Activated CD8-positive, alpha-beta T cell treated with anti-CD3 and anti-CD28 coated beads, Interleukin-2, amount 10 ng/mL, durations not matched to agents 7 days and 5 days (primary cell): Measurements from ENCODE around the gene CERS6. TPM values are rescaled to one million over a fixed set of nuclear protein-coding genes. Genes with fewer than 3 reads are reported as not detected.
"Not testable (repeated sequence)": the region's sequence is repeated elsewhere in the genome, so short reads cannot be mapped to it uniquely, and the experiment has no call there.

Experiments
- ATAC-seq: fragments of 150-1000 bp; cut with Tn5 transposase; one replicate; pipeline ENCODE4 v1.10.0; 2021; ENCODE audit warnings: moderate library complexity
- CTCF ChIA-PET: fragments of 350-600 bp; sonication (Branson Sonifier 250); formaldehyde crosslinking; loops from one replicate; lab custom pipeline; 2021; ENCODE audit warnings: antibody characterized with exemption; lab: Charles Lee
- POLR2A ChIA-PET: fragments of 350-600 bp; sonication (Branson Sonifier 250); formaldehyde crosslinking; loops from one replicate; lab custom pipeline; 2021; ENCODE audit warnings: antibody characterized with exemption; lab: Charles Lee
- DNase-seq: peaks from one replicate; pipeline ENCODE4 v3.0.0-alpha.2; 2020
- H3K27ac Mint-ChIP-seq: one replicate; pipeline ENCODE4 v1.8.0; 2021; ENCODE audit warnings: mild to moderate bottlenecking, mixed read lengths
- H3K27me3 Mint-ChIP-seq: one replicate; pipeline ENCODE4 v1.8.0; 2021; ENCODE audit warnings: low read depth, mixed read lengths
- H3K36me3 Mint-ChIP-seq: one replicate; pipeline ENCODE4 v1.8.0; 2021; ENCODE audit warnings: low read depth, mixed read lengths
- H3K4me1 Mint-ChIP-seq: one replicate; pipeline ENCODE4 v1.8.0; 2021; ENCODE audit warnings: low read depth, mixed read lengths
- H3K4me3 Mint-ChIP-seq: one replicate; pipeline ENCODE4 v1.8.0; 2021; ENCODE audit warnings: mild to moderate bottlenecking, mixed read lengths
- H3K9me3 Mint-ChIP-seq: one replicate; pipeline ENCODE4 v1.8.0; 2022; ENCODE audit warnings: mixed read lengths; ENCODE audit not compliant: insufficient read depth
- total RNA-seq, 2 experiments: library from RNA; stranded (reverse); gene quantifications; one replicate each; pipeline ENCODE4 v1.2.3, GENCODE V29; 2021

Gene CERS6, protein sequence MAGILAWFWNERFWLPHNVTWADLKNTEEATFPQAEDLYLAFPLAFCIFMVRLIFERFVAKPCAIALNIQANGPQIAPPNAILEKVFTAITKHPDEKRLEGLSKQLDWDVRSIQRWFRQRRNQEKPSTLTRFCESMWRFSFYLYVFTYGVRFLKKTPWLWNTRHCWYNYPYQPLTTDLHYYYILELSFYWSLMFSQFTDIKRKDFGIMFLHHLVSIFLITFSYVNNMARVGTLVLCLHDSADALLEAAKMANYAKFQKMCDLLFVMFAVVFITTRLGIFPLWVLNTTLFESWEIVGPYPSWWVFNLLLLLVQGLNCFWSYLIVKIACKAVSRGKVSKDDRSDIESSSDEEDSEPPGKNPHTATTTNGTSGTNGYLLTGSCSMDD
- 10 to 100 TPM; 13.1 to 14.5 TPM for total RNA-seq

DNA sequence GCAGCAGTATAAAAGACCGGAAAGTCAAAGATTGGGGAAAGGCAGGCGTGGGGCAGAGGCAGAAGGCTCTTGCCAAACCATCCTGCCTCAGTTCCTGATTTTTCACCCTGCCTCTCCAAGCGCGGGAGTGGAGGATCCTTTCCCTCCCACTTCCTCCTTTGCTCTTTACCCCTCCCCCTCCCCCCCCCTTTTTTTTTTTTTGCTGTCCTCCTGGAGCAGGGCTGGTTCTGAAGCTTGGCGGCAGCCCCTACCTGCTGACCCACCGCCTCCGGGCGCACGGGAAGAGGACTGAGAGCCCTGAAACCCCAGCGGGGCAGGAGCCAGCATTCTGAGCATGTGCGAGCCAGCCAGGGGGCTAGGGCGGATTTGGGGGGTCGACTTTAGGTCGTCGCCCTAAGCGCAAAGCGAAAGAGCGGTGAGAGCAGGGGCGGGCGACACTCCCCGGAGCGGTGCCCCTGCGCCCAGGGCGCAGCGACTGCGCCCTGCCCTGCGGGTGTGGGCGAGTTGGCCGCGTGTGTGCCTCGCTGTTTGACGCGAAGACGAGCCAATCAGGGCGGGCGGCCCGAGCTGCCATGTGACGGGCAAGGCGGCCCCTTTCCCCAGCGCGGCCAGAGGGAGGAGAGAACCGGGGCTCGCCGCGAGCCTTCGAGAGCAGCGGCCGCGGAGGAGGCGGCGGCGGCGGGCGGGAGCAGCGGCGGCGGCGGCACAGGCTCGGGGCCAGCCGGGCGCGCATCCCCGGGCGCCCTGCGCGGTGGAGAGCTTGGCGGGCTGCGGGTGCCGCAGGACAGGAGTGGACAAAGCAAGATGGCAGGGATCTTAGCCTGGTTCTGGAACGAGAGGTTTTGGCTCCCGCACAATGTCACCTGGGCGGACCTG lies at the start of gene CERS6:
Gene CERS6, plus strand, starts transcription at position 628 of the 876 bp plus-strand sequence. Its CDS starts 177 bp downstream, at position 805.
- ATAC-seq (peak; percentile 97), DNase-seq (peak; percentile 91)
- peak within 1 kb of the TSS; percentile 83 for H3K27ac Mint-ChIP-seq
- H3K4me1 Mint-ChIP-seq, result peaks cover 33% of the 10 kb centered on the region
- H3K27me3 Mint-ChIP-seq, result no peaks in the 10 kb centered on the region
- H3K36me3 Mint-ChIP-seq, result peaks cover 4% of the 10 kb centered on the region
- ChIA-PET POLR2A (interaction anchor here (0.7 to 1.2 kb wide), 4 partner anchors 26 to 127 kb away, joined by 3 to 5 read pairs (median 3); no protein-coding TSS in a partner anchor), CTCF (interaction anchor here (1.1 to 1.5 kb wide), 2 partner anchors 26 to 217 kb away, joined by 3 read pairs; no protein-coding TSS in a partner anchor)
- H3K9me3 Mint-ChIP-seq, result no peaks in the 10 kb centered on the region
- H3K4me3 Mint-ChIP-seq, result no peak within 1 kb of the TSS

DNA sequence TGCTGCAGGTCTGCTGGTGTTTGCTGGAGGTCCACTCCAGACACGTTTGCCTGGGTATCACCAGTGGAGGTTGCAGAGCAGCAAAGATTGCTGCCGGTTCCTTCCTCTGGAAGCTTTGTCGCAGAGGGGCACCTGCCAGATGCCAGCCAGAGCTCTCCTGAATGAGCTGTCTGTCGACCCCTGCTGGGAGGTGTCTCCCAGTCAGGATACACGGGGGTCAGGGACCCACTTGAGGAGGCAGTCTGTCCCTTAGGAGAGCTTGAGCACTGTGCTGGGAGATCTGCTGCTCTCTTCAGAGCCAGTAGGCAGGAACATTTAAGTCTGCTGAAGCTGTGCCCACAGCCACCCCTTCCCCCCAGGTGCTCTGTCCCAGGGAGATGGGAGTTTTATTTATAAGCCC lies 43.8 kb upstream of the CERS6 start:
- H3K4me3 Mint-ChIP-seq, H3K36me3 Mint-ChIP-seq, H3K4me1 Mint-ChIP-seq, H3K27me3 Mint-ChIP-seq, H3K27ac Mint-ChIP-seq, ATAC-seq, DNase-seq, POLR2A ChIA-PET, CTCF ChIA-PET: not testable (repeated sequence)
- H3K9me3 Mint-ChIP-seq, result peaks cover 21% of the 10 kb centered on the region

DNA sequence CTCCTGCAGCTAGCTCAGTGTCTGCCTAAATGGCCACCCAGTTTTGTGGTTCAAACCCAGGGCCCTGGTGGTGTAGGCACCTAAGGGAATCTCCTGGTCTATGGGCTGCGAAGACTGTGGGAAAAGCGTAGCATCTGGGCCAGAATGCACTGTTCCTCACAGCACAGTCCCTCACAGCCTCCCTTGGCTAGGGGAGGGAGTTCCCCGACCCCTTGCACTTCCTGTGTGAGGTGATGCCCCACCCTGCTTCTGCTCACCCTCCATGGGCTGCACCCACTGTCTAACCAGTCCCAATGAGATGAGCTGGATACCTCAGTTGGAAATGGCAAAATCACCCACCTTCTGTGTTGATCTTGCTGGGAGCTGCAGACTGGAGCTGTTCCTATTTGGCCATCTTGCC lies 43.0 kb upstream of the CERS6 start:
- ATAC-seq, CTCF ChIA-PET, H3K4me1 Mint-ChIP-seq, H3K36me3 Mint-ChIP-seq, DNase-seq, H3K27ac Mint-ChIP-seq, H3K27me3 Mint-ChIP-seq, POLR2A ChIA-PET, H3K4me3 Mint-ChIP-seq: not testable (repeated sequence)
- peaks cover 14% of the 10 kb centered on the region for H3K9me3 Mint-ChIP-seq

DNA sequence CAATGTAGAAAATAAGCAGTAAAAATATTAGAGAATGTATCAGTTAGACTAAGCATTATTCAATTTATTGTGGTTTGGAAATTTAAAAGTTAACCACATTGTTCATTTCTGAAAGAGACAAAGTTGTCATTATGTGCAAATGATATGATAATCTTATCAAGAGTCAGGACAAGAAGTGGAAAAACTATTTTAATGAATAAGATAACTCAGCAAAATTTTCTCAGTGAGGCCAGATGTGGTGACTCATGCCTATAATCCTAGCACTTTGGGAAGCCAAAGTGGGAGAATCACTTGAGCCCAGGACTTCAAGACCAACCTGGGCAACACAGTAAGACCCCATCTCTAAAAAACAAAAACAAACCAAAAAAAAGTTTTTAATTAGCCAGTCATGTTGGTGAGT lies 39.5 kb upstream of the CERS6 start:
- no peak overlapping the region for H3K4me3 Mint-ChIP-seq
- POLR2A ChIA-PET, result no interaction called here

DNA sequence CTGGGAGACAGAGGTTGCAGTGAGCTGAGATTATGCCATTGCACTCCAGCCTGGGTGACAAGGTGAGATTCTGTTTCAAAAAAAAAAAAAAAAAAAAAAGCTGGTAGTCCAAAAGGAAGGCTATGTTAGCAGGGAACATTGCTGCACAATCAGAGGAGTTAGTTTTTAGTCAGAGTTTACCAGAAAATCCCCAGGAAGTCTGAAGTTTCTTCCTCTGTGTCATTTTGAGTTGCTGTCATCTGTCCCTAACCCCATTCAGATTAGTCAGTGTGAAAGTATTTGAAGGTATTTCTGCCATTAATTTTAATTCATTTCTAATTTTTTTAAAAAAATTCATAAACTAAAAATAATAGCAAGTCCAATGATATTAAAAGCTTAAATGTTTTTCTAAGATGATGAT lies 33.5 kb upstream of the CERS6 start:
- ChIA-PET CTCF (no interaction called here), POLR2A (no interaction called here)
- Mint-ChIP-seq H3K4me3 (no peak overlapping the region), H3K4me1 (peaks cover 2% of the 10 kb centered on the region), H3K27me3 (no peaks in the 10 kb centered on the region), H3K27ac (no peak overlapping the region), H3K36me3 (peaks cover 2% of the 10 kb centered on the region), H3K9me3 (peaks cover 3% of the 10 kb centered on the region)
- DNase-seq (no peak), ATAC-seq (no peak)

More for the DNA sequence above, 39.5 kb upstream of the CERS6 start:
- DNase-seq, result no peak
- Mint-ChIP-seq H3K36me3 (peaks cover 4% of the 10 kb centered on the region), H3K27me3 (no peaks in the 10 kb centered on the region), H3K4me1 (peaks cover 3% of the 10 kb centered on the region), H3K9me3 (peaks cover 14% of the 10 kb centered on the region), H3K27ac (no peak overlapping the region)
- no peak for ATAC-seq
- CTCF ChIA-PET, result no interaction called here

DNA sequence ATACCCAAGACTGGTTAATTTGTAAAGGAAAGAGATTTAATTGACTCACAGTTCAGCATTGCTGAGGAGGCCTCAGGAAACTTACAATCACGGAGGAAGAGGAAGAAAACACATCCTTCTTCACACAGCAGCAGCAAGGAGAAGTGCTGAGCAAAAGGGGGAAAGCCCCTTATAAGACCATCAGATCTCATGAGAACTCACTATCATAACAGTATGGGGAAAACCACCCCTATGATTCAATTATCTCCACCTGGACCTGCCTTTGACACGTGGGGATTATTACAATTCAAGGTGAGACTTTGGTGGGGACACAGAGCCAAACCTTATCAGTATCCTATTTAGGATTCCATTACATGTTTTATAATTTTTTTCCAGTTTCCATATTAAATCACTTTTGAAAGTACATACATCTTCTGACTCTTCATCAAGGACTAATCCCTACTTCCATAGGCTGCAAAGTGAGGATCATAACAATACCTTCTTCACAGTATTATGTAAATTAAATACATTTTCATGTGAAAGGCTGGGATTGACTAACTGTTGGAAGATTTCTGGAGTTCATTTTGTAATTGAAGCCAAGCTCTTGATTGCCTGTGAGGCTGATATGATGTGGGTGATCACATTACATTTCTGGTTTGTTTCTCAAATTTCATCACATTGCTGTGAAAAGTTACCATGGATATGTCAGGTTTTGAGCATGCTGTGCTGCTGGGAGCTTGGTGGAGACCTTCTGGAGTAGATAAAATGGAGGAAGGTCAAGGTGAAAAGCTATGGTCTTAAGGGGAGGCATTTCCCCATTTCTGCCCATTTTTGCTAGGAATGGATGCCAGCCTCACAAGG lies 31.7 kb upstream of the CERS6 start:
- Mint-ChIP-seq H3K27ac (no peak overlapping the region), H3K9me3 (peaks cover 3% of the 10 kb centered on the region), H3K4me3 (no peak overlapping the region), H3K4me1 (peaks cover 2% of the 10 kb centered on the region), H3K27me3 (no peaks in the 10 kb centered on the region), H3K36me3 (peaks cover 2% of the 10 kb centered on the region)
- ATAC-seq (no peak), DNase-seq (no peak)
- ChIA-PET CTCF (no interaction called here), POLR2A (no interaction called here)

DNA sequence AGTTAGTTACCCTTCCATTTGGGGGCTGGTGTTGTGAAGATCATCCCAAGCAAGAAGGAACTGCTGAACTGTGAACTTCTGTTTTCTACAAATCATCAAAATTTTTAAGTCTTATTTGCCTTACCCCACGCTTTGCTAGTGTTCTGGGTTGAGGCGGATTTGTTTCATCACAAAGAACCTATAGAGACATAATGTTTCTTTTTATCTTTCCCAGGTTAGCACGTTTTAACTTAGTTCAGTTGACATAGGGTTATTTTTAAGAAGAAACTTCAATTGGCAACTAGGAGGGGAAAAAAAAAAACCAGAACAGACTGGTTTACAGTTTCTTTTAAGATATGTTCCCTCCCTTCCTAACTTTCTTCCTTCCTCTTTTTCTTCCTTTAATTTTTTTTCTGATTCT lies 31.1 kb upstream of the CERS6 start:
- peaks cover 3% of the 10 kb centered on the region for H3K9me3 Mint-ChIP-seq
- no peak overlapping the region for H3K27ac Mint-ChIP-seq
- DNase-seq, result no peak
- no peak overlapping the region for H3K4me3 Mint-ChIP-seq
- H3K36me3 Mint-ChIP-seq, result peaks cover 2% of the 10 kb centered on the region
- no peak for ATAC-seq
- H3K27me3 Mint-ChIP-seq, result no peaks in the 10 kb centered on the region
- peaks cover 2% of the 10 kb centered on the region for H3K4me1 Mint-ChIP-seq
- ChIA-PET CTCF (no interaction called here), POLR2A (interaction anchor here (0.6 kb wide), 1 partner anchor 11 kb away, joined by 3 read pairs; no protein-coding TSS in a partner anchor)

DNA sequence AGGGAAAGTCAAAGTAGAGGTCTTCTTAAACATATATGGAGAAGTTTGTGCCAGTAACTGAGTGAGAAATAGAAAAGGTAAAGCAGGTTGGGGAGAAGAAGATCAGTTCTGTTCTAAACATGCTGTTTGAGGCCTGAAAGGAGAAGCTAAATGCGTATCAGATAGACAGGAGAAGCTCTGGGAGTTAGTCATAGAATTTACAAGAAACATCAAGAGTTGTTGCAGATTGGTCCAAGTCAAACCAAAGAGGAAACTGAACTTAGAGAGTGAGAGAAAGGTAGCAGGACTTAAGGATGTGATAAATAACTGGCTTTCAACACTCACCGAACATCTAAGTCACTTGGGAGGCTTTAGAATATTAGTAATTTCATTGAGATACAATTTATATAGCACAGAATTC lies 29.2 kb upstream of the CERS6 start:
- peaks cover 2% of the 10 kb centered on the region for H3K36me3 Mint-ChIP-seq
- ChIA-PET POLR2A (interaction anchor here (0.5 to 0.9 kb wide), 2 partner anchors 67 to 332 kb away, joined by 3 read pairs; no protein-coding TSS in a partner anchor), CTCF (interaction anchor here (1.2 kb wide), 1 partner anchor 63 kb away, joined by 3 read pairs; no protein-coding TSS in a partner anchor)
- no peaks in the 10 kb centered on the region for H3K27me3 Mint-ChIP-seq
- no peak for DNase-seq
- peaks cover 5% of the 10 kb centered on the region for H3K4me1 Mint-ChIP-seq
- no peak for ATAC-seq
- peaks cover 3% of the 10 kb centered on the region for H3K9me3 Mint-ChIP-seq
- no peak overlapping the region for H3K27ac Mint-ChIP-seq
- H3K4me3 Mint-ChIP-seq, result no peak overlapping the region

DNA sequence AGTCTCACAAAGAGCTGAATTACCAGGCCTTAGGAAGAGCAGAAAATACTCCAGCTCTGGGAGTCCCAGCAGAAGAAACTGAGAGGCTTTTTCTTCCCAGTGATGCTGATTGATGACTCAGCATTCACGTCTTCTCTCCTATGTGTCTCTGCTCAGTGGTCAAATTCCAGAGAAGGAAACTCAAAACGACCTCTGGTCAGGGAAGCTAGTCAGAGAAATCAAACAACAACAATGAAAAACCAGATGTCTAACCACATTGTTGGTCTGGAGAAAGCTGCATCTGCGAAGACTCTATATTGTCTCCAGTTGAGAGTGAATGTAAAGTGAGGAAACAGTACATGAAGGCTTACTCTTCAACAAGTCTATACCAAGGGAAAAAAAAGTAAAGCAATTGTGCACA lies 28.6 kb upstream of the CERS6 start:
- Mint-ChIP-seq H3K4me1 (peaks cover 11% of the 10 kb centered on the region), H3K27ac (no peak overlapping the region), H3K27me3 (no peaks in the 10 kb centered on the region), H3K9me3 (peaks cover 3% of the 10 kb centered on the region), H3K36me3 (peaks cover 2% of the 10 kb centered on the region), H3K4me3 (no peak overlapping the region)
- DNase-seq (no peak), ATAC-seq (no peak)
- ChIA-PET POLR2A (no interaction called here), CTCF (no interaction called here)

DNA sequence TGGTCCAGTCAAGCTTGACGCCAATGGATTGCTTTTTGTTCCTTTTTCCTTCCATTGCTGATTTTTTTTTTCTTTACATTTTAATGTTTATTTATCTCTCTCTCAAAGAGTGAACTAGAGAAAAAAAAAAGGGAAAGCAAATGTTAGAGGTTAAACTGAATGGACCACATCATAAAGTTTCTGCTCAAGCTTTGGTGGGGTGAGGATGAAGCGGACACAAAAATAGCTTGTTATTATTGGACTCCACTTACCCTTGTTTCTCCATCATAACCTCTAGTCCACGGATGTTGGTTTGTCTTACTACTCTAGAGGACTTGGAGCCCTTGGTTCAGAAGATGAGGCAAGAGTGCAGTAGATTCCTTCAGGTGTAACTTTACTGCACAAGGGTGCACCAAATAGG lies 27.6 kb upstream of the CERS6 start:
- no peak overlapping the region for H3K27ac Mint-ChIP-seq
- ChIA-PET POLR2A (no interaction called here), CTCF (no interaction called here)
- no peaks in the 10 kb centered on the region for H3K27me3 Mint-ChIP-seq
- ATAC-seq (no peak), DNase-seq (no peak)
- peaks cover 2% of the 10 kb centered on the region for H3K36me3 Mint-ChIP-seq
- H3K9me3 Mint-ChIP-seq, result peaks cover under 1% of the 10 kb centered on the region
- H3K4me3 Mint-ChIP-seq, result no peak overlapping the region
- peaks cover 21% of the 10 kb centered on the region for H3K4me1 Mint-ChIP-seq

DNA sequence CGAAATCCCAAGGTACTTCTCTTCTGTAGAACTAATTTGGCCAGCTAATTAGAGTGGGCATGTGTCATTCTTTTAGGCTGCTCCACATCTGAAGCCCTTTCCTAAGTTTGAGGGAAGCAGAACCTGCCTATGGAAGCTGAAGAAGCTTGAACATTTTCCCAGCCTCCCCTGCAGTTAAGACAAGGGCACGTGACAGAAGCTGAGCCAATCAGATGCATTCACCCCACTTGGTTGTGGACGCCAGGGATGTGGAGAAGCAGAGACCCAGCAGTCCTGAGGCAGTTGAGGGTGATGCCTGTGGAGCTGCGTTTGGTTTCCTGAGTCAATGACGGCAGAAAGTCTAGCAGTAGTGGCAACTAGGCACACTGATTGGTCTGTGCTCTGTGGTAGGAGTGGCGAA lies 26.1 kb upstream of the CERS6 start:
- DNase-seq (no peak), ATAC-seq (no peak)
- Mint-ChIP-seq H3K4me1 (peaks cover 34% of the 10 kb centered on the region), H3K36me3 (no peaks in the 10 kb centered on the region), H3K9me3 (no peaks in the 10 kb centered on the region), H3K27me3 (no peaks in the 10 kb centered on the region), H3K4me3 (no peak overlapping the region), H3K27ac (no peak overlapping the region)
- POLR2A ChIA-PET, result interaction anchor here (0.6 to 1.1 kb wide), 2 partner anchors 26 to 442 kb away, joined by 3 read pairs; partner anchors contain the start of gene CERS6
- CTCF ChIA-PET, result interaction anchor here (0.8 kb wide), 1 partner anchor 34 kb away, joined by 3 read pairs; no protein-coding TSS in a partner anchor
